Measurements from ENCODE around the gene GFY.

GFY gene

GRCh38 chr19:49425178-49425577 is at the start of gene GFY:
GFY (plus strand) TSS chr19:49425388; CDS start chr19:49426431, 1,043 bp downstream.
- no peak for DNase-seq

DNA sequence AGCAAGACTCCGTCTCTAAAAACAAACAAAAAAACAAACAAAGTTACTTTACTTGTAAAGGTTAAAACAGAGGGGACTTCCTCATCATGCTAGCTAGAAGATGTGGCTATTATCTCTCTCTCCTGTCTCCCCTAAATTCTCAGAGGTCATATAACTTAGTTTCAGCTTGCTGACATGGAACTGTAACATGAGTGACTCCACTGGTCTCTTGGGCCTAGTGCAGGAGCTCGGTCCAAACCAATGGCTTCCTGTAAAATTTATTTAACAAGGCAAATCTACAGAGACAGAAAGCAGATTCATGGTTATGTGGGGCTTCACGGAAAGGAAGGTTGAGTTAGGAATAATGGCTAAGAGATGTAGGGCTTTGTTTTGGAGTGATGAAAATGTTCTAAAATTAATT is 46.7 kb upstream of the GFY start:
- DNase-seq = no peak

DNA sequence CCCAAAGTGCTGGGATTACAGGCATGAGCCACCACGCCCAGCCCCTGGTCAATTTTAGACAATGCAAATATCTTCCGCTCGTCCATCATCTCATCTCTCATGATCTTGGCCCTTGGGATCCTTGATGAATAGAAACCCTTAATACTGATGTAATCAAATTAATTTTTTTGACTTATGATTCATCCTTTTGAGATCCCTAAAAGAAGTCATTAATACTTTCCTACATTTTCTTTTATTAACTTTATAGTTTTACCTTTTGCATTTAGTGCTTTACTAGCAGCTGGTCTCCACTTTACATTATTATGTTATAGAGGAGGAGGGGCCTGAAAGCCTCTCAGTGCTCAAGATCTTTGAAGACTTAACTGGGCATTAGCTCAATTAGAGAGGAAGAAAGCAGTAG is 44.8 kb upstream of the GFY start:
- DNase-seq = no peak

DNA sequence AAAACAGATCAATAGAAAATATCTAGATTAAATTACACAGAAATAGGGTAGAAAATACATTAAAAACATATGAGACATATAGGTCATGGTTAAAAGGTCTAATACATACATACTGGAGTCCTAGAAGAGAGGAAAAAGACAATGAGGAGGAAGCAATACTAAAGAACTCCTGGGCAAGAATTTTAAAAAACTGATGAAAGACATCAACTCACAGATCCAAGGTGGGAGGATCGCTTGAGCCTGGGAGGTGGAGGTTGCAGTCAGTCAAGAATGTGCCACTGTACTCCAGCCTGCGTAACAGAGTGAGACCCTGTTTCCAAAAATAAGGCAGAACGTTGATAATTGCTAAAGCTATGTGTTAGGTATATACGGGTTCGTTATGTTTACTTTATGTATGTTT is 42.5 kb upstream of the GFY start:
- no peak for DNase-seq

GRCh38 chr19:49383599-49383998 is 41.6 kb upstream of the GFY start:
- DNase-seq = no peak

DNA sequence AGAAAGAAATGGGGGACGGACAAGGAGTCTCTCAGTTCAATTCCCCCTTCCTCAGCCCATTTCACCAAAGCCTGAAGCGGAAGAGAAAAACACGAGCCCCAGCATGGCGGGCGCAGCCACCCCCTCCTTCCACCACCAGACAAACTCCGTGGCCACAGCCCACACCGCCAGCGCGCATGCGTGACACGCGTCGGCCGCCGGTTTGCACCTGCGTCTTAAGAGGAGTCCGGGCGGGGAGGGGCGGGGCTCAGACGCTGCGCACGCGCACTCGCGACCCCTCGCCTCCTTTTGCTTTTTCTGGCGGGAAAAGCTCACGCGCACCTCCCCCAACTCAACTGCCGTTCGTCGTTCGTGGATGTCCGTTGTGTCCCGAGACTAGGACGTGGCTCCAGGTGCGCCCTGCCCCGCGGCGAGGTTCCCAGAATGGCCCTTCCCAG is 37.2 kb upstream of the GFY start, which contains the start of gene KASH5:
KASH5 (plus strand) TSS at position 314 of the 437 bp plus-strand sequence. CDS start 2,635 bp downstream, outside the sequence.
- no peak for DNase-seq

DNA sequence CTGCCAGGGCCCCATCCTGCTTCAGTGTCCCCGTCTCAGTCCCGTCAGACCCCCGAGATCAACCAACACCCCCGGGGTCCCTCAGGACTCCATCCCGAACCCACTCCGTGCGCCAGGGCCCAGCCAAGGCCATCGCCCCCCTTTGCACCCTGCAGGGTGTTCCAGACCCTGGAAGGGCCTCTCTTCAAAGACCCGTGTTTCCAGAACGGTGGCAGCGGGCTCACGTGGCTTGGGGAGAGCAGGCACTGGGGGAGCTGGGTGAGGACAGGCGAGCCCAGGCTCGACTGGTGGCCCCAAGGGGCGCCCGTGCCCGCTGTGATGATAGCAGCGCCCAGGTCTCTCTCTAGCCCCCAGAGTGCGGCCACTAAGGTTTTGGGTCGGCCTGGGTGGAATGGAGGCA is 35.8 kb upstream of the GFY start:
- no peak for DNase-seq

- no peak for DNase-seq
Measured at GRCh38 chr19:49390131-49390928, 34.9 kb upstream of the GFY start.

- DNase-seq = no peak
Measured at GRCh38 chr19:49390929-49391359, 34.2 kb upstream of the GFY start.

DNA sequence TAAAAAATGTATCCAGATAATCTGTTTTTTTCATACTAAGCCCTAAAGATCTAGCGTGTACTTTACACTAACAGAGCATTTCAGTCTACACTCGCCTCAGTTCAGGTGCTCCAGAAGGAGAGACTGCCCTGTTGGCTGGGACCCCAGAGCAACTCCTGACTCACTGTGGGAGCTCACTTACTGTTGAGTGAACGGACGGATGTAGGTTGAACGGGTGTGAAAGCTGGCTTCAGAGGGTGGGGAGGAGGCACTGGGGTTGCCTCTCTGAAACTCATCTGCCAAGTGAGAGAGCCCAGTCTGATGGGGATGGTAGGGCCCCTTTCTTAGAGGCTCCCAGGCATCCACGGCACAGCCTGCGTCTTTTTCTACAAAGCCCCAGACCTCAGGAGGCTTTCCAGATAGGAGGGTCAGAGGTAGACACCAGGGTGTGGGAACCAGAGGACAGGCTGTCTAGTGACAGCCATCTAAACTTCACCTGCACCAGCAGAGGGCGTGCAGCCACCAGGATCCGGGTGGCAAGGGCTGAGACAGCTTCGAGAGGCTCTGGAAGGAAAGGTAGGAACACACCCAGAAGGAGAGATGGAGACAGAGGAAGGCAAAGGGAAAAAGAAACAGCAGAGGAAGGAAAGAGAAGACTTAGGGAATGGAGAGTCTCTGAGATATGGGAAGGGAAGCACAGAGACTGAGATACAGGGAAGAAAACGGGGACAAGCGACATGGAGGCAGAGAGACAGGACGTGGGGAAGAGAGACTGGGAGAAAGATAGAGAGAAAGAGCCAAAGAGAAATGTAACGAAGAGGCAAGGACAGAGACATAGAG is 33.4 kb upstream of the GFY start:
- DNase-seq = no peak

GRCh38 chr19:49393881-49394280 is 31.3 kb upstream of the GFY start:
- DNase-seq = no peak

DNA sequence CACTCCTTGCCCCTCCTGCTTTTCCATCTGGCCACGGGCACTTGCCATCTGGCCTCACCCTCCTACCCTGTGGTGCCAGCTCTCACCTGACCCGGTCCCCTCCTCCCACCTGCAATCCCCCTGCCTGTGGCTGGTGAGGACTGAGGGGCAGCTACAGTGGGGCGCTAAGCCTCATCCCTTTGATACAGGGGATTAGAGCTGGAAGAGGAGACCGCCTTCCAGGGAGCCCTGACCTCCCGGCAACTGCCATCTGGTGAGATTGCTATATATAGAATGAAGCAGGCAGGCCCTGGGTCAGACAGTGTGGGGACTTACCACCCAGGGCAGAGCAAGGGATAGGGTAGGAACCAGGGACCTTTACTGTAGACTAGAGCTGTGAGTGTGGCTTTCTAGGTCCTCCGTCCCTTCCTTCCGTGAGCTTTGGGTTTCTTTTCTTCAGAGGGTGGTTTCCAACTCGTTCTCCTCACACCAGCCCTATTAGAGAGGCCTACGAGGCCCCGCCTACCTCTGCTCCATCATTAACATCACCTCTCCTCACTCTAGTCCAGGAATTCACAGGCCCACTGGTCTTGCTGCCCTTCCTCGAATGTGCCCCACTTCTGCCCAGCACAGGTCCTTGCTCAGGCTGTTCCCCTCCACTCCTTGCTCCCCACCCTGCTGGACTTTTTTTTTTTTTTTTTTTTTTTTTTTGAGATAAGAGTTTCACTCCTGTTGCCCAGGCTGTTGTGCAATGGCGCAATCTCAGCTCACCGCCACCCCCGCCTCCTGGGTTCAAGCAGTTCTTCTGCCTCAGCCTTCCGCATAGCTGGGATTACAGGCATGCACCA is 29.4 kb upstream of the GFY start:
- DNase-seq = no peak

DNA sequence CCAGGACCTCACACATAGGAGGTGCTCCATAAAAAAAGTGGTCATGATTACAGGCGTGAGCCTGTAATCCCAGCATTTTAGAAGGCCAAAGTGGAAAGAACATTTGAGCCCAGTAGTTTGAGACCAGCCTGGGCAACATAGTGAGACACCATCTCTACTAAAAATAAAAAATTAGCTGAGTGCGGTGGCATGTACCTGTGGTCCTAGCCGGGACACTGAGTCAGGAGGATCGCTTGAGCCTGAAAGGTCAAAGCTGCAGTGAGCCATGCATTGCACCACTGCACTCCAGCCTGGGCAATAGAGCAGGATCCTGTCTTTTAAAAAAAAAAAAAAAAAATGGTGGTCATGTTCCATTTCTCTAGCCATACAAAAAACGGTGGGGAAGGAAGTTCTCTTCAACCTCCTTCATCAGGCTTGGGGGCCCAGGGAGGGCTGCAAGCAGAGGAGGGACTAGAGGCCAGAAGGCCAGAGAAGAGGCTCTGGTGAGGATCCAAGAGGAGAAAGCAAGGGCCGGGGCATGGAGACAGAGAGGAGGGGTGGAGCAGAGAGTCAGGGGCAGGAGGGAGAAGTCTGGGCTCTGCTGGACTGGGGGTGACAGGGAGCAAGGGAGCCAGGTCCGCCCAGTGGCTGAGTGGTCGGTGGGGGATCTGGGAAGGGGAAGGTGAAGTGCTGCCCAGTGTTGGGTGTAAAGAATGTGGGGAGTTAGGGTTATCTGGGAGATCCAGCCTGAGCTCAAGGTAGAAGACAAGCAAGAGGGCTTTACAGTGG is 28.3 kb upstream of the GFY start:
- no peak for DNase-seq

DNA sequence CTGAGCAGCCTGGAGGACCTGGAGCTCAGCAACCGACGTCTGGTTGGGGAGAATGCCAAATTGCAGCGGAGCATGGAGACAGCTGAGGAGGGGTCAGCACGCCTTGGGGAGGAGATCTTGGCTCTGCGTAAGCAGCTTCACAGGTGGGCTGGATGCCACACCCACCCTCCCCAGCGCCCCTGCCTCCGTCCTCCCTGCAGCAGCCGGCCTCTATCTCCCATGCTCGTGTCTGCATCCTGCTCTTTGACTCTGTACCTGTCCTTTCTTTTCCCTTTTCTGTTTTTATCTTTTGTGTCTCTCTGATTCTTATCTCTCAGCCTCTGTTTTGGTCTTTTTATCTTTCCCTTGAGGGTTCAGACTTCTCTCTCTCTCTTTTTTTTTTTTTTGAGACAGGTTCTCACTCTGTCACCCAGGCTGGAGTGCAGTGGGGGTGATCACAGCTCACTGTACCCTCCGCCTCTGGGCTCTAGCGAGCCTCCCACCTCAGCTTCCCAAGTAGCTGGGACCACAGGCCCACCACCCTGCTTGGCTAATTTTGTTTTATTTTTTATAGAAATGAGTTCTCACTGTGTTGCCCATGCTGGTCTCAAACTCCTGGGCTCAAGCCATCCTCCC is 27.1 kb upstream of the GFY start:
- no peak for DNase-seq

DNA sequence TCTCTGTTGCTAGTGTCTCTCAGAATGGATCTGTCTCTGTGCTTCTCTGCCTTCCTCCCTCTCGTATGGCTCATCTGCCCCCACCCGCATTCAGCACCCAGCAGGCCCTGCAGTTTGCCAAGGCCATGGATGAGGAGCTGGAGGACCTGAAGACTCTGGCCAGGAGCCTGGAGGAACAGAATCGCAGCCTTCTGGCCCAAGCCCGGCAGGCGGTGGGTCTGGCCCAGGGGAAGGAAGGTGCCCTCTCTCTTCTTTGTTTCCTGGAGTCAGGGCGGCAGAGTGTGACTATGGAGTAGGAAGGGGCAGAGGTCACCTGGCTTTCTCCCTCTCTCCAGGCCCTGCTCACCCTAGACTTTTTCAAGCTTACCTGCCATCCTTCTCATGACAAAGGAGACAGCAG is 26.3 kb upstream of the GFY start:
- DNase-seq = no peak

DNA sequence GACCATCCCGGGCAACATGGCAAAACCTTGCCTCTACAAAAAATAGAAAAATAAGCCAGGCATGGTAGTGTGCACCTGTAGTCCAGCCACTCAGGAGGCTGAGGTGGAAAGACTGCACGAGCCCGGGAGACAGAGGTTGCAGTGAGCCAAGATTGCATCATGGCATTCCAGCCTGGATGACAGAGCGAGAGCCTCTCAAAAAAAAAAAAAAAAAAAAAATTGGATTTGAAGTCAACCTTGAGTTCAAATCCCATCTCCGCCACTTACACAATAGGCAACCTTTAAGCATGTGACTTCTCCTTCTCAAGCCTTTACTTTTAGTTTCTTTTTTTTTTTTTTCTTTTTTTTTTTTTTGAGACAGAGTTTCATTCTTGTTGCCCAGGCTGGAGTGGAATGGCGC is 25.2 kb upstream of the GFY start:
- DNase-seq = no peak

DNA sequence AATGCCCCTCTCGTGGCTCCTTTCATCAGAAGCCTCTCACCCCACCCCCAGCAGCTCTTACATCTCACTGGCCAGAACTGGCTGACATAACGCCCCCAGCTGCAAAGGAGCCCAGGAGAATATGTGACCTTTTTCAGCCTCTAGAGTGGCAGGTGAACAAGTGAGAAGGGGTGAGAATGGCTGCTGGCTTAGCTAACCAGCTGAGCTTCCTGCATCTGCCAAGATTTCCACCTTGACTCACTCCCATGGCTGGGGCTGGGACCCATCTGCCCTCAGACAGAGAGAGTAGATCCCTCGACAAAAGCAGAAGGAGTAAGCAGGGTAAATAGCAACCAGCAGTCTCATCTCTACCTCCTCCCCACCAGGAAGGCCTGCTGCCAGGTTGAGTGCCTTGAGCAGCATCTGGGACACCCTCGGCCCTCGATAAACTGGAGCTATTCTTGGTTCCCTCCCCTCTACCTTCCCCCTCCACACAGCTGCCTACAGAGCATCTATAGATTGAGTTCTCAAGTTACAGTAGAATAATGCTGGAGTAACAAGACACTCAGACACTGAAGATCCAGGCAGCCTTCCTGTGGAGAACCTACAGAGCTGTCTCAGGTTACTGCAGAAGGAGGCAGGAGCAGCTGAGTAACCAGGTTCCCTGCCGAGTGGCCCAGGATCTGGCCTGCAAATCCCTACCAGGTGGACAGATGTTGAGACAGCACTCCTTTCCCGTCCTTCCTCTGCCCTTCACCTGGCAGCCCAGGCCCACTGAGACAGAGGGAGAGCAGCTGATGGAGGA is 21.6 kb upstream of the GFY start:
- DNase-seq = no peak

DNA sequence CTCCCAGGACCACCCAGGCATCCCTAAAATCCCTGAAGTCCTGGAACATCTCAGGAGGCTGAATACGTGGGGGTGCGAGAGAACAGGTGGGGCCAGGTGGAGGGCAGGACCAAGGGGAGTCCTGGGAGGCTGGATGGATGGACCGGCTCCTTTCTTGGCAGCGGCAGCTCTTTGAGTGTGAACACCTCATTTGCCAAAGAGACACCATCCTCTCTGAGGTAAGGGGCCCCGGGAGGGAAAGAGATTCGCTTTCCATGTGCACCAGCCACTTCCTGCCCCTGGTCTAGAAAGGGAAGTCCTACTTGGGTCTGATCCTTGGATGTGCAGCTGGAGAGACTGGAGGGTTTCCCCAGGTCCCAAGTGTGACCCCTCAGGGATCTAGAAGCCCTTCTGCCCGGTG is 18.1 kb upstream of the GFY start:
- no peak for DNase-seq

DNA sequence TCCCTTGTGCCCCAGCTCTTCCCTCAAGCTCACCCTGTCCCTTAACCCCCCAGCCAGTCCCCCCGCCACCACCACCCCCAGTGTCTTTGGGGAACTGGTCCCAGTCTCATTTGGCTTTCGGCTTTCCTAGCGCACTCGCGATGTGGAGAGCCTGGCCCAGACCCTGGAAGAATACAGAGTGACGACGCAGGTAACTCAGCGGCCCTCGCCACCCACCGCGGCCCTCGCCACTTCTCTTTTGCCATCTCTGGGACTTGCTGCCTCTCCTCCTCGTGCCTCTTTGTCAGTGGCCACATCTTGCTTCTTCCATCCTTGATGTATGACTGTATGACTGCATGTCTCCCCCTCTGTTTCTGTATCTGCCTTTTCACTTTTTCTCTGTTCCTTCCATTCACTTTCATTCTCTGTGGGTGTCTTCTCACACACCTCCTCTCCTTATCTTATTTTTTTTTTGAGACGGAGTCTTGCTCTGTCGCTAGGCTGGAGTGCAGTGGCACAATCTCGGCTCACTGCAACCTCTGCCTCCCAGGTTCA is 17.6 kb upstream of the GFY start:
- DNase-seq = no peak

- no peak for DNase-seq
Measured at GRCh38 chr19:49408816-49409440, 16.3 kb upstream of the GFY start.

Measured in NCI-H2081 treated with DMSO at 0.1 percent for 48 hours (cell line).